Frontal cortex (tissue), 4 donors: ENCODE results near the gene KIF1C. TPM values are rescaled to one million over a fixed set of nuclear protein-coding genes. Genes with fewer than 3 reads are reported as not detected.
"Not testable (repeated sequence)": the region's sequence is repeated elsewhere in the genome, so short reads cannot be mapped to it uniquely, and the experiment has no call there.

Source experiments
- DNase-seq, 2 donors: peaks; one replicate each; pipeline ENCODE4 v3.0.0; 2012; ENCODE audit warnings: low spot score in 2 of 2
- FAIRE-seq: peaks from 2 replicates; lab custom pipeline; 2012; peaks lifted over from hg19 to GRCh38; lab: Jason Lieb, UNC
- small RNA-seq: library from RNA; depleted of rRNA; stranded (forward); fragments of <200 nt; gene quantifications from one replicate; pipeline ENCODE3, GENCODE V24; 2014
- total RNA-seq: library from RNA; depleted of rRNA; stranded (reverse); fragments of >200 nt; gene quantifications from one replicate; pipeline ENCODE4 v1.2.3, GENCODE V29; 2014
- donor health status: control.
- donor health status: control.
- donor health status: control.

Gene KIF1C
- total RNA-seq, 1 donor from 2014 or later: 10.2 TPM

DNA sequence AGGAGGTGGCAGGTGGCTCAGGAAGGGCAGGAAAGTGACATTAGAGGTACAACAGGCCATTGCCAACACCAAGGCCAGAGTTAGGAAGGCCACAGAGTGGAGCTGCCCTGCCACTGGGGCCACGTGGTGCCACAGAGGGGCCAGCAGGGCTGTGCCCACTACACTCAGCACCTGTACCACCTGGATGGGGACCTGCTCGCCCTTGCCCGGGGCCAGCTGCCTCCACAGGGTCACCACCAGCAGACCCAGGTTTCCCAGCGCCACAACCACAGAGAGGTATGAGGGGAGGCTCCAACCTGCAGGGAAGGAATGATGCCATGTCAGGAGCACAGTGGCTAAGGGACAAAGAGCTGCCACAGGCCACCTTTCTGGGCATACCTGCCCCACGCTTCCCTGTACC is 36.3 kb downstream of the KIF1C start:
- DNase-seq (no peak), FAIRE-seq (no peak)

DNA sequence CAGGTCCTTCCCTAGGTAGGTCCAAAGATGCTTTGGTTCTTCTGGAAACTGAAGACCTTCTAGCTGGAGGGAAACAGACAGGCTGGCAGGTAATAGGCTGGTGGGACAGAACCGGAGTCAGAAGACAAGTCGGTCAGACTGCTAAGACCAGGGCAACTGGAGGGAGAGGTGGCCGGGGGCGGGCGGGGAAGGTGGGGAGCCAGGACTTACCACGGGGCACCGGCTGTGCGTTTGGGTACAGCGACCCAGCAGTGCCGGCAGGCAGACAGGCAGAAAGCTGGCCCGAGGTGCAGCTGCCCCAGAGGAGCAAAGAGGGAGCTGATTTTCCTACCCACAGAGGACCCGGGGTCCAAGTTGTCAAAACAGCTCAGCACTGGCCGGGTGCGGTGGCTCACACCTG is 36.9 kb downstream of the KIF1C start:
- no peak for DNase-seq
- FAIRE-seq: no peak

DNA sequence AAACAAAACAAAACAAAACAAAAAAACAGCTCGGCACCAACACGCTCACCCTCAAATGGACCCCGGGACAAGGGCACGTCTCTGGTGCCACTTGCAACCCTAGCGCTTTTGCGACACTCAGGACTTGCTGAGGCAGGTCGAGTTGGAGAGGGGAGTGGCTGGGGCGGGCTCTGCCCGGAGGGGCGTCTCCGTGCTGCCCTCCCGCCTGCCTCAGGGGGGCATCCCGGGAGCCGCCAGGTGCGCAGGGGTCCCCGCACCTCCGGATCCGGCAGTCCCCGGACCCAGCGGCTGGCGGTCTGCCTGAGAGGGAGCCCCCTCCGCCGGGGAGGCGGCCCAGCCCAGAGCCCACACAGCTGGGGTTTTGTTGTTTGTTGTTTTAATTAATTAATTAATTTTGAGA is 37.6 kb downstream of the KIF1C start, which contains the start of gene SLC52A1:
SLC52A1 (minus strand) TSS at position 112 of the 400 bp plus-strand sequence. CDS start 820 bp downstream, outside the sequence.
- DNase-seq (no peak), FAIRE-seq (no peak)

DNA sequence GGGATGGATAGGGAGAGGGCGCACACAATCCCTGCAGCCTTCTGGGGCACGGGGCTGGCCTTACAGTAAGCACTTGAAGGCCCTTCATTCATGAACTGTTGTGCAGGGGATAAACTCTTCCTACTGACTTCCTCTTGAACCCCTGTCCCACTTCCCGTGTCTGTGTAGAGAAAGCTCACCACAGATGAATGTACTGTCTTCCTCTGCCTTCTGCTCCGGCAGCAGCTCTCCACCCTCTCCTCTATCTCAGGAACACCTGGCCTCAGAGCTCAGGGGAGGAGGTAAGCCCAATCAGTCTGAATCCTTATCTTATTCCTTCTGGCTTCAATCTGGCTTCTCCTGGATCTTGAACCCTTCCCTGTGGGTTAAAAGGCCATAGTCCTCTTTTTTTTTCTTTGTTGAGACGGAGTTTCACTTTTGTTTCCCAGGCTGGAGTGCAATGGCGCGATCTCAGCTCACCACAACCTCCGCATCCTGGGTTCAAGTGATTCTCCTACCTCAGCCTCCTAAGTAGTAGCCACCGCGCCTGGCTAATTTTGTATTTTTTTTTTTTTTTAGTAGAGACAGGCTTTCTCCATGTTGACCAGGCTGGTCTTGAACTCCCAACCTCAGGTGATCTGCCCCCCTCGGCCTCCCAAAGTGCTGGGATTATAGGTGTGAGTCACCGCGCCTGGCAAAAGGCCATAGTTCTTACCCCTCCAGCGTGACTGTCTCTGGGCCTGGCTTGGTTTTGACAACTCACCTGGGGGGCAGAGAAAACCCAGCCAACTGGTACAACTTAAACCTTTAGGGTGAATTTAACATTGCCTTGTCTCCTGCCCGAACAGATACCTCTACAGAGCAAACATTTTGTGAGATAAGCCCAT is 44.6 kb downstream of the KIF1C start:
- FAIRE-seq: no peak
- no peak for DNase-seq

DNA sequence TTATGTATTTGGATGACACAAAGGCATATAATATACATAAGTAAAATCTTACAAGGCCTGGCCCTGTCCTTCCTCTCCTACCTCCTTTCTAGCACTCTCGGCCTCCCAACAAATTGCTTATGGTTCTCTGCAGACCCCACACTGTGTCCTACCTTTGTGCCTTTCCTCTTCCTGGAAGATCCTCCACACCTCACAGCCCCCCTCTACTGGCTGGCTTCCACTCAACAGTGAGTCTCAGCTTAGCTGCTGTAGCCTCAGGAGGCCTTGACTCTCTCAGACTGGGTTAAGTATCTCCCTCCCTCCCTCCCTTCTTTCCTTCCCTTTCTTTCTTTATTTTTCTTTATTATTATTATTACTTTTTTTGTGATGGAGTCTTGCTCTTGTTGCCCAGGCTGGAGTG is 45.8 kb downstream of the KIF1C start:
- FAIRE-seq (no peak), DNase-seq (no peak)

DNA sequence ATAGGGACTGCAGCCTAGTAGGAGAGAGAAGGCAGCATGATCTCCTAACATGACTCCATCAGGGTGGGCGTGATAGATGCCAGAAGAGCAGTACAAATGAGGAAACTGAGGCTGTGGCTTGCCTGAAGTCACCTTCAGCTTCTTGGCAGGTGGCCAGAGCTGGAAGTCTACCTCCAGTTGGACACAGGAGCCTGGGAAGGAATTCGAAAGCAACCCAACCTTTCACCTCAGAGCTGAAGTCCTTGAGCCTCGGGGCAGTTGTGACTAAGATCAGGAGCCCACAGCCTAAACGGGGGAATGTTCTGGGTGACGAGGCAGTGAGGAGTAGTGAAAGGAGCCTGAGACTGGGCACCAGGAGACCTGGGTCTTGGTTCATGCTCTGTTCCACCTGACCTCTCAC is 46.9 kb downstream of the KIF1C start:
- no peak for FAIRE-seq

DNA sequence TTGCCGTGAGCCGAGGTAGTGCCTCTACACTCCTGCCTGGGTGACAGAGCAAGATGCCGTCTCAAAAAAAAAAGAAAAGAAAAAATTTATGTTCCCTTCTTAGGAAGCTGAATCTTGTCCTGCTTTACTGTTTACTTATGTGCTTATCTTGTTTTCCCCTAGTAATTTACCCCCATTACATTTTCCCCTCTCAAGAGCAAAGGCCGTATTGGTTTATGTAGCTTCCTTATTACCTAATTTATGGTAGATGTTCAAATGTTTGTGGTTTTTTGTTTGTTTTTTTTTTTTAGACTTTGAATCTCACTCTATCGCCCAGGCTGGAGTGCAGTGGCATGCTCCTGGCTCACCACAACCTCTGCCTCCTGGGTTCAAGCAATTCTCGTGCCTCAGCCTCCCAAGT is 47.7 kb downstream of the KIF1C start:
- FAIRE-seq (no peak), DNase-seq (no peak)

More for the DNA sequence above, 46.9 kb downstream of the KIF1C start:
- DNase-seq: no peak

DNA sequence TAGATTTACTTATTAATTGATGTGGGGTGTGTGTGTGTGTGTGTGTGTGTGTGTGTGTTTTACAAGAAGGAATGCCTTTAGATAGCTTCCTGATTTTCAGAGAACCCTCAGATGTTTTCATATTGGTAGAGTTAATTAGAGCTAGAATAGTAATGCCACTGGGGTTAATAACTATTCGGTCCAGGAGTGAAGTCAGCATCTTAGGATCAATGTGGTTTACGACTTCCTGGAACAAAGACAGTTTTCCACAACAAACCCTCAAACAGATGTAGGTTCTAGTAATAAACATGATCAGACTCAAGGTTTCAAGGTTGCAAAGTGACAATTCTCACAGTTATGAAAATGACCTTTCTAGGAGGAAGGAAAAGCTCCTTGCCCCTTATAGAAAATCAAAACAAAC is 49.7 kb downstream of the KIF1C start:
- no peak for FAIRE-seq
- no peak for DNase-seq

DNA sequence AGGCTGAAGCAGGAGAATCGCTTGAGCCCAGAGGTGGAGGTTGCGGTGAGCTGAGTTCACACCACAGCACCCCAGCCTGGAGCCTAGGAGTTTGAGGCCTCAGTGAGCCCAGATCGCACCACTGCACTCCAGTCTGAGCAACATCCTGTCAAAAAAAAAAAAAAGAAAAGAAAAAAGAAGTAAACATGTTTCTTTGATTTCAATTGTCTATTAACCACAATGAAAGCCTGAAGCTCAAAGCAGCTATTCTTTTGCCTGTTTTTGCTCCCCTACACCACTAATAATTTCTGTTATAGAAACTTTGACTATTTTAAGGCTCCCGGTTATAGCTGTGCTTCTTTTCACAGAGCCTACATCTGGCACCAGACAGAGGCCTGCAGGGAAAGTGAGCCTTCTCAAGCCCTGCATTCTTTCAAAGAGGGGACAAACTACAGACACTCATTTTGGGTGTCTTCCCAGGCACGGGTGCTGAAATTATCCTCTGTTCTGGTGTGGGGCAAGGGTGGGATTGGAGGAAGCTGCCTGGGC is 51.6 kb downstream of the KIF1C start:
- no peak for FAIRE-seq
- DNase-seq: no peak

DNA sequence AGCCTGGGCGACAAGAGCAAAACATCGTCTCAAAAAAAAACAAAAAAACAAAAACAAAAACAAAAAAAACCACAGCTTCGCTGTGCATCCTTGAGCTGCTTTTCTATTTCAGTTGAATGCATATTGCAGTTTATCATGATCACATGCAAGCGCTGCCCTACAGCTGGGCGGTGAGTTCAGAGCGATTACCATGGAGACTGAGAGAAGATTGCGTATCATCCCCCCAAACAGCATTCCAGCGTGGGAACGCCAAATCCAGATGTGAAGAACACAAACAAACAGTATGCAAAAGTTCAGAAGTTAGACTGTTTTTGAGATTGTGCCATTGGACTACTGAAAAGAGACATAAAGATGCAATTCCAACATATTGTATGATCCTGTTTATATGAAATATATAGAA is 52.5 kb downstream of the KIF1C start:
- DNase-seq: no peak
- FAIRE-seq: no peak

DNA sequence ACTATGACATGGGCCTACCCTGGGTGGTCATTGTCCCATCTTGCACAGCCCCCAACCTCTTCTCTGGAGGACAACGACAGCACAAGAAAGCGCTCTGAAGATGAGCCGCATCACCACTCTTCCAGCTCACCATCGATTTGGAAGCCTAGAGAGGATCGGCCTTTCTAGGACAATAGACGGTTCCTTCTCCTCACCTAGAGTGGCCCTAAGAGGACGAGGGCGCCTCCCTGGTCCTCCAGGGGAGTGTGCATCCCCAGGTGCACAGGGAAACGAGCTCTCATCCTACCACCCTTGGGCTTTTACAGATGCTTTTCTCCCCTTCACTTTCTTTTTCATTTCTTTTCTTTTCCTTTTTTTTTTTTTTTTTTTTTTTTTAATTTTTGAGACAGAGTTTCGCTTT is 57.8 kb downstream of the KIF1C start:
- FAIRE-seq (no peak), DNase-seq (no peak)

DNA sequence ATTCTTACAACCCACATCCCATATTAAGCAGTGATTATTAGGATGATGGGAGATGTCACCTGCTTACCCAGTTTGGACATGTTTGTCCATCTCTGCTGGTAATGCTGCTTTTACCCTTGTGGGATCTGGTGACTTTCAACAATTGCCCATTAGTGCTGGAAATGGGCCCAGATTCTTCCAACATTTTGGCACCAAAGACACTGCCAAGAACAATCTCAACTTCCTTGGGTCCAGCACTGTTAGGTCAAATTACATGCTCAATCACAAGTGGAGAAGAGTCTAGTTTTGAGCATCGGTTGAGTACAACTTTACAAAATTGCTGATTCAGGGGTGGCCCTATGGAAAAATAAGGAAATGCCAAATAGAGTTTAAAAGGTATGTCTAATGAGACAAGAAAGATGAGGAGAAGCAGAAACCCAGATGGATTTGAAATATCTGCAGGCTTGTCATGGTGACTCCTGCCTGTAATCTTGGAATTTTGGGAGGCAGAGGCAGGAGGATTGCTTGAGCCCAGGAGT is 67.5 kb downstream of the KIF1C start:
- no peak for DNase-seq
- no peak for FAIRE-seq

DNA sequence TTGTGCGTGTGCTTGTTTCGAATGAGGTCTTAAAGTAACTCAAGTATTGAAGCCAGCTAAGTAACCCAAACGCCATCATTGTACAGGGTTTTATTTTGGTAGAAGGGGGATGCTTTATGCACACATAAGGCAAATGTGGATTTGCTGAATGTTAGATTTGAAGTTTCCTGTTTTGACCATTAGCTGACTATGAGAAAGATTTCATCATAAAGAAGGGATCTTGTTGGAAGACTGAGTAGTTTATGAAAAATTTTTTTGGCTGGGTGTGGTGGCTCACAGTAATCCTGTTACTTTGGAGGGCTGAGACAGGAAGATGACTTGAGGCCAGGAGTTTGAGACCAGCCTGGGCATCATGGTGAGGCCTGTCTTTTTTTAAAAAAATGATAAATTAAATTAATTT is 70.5 kb downstream of the KIF1C start:
- FAIRE-seq: no peak
- no peak for DNase-seq

DNA sequence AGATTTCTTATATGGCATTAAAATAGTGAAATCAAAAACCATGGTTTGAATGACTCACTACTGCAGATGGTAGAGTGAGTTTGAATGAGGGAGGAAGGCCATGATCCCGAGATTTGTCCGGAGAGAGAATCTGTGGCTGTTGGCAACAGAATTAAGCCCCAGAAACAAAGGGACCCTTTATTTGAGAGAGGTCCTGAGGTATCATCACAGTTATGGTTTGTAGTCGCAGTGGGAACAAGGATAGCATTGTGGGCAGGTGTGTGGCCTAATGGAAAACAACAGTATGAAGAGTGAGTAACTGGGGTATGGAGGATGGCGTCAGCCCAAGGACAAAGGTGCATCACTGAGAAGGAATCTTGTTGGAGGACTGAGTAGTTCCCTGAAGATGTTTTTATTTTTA is 72.0 kb downstream of the KIF1C start:
- FAIRE-seq (no peak), DNase-seq (no peak)

DNA sequence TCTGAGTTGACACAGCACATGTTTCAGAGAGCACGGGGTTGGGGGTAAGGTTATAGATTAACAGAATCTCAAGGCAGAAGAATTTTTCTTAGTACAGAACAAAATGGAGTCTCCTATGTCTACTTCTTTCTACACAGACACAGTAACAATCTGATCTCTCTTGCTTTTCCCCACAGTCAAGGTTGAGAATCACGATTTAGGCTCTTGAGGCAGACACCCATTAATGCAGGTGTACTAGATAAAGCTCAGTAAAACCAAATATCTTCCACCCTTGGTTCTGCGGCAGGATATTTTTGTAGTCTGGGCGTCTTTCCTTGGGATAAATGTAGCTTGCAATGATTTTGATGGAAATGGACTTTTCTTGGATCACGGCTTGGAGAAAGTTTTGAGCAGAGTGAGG is 77.7 kb downstream of the KIF1C start:
- not testable (repeated sequence) for DNase-seq, FAIRE-seq

DNA sequence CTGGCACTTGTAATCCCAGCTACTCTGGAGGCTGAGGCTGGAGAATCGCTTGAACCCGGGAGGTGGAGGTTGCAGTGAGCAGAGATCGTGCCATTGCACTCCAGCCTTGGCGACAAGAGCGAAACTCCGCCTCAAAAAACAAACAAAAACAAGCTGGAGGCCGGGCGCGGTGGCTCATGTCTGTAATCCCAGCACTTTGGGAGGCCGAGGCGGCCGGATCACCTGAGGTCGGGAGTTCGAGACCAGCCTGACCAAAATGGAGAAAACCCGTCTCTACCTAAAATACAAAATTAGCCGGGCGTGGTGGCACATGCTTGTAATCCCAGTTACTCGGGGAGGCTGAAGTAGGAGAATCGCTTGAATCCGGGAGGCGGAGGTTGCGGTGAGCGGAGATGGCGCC is 79.5 kb downstream of the KIF1C start:
- not testable (repeated sequence) for DNase-seq, FAIRE-seq

DNA sequence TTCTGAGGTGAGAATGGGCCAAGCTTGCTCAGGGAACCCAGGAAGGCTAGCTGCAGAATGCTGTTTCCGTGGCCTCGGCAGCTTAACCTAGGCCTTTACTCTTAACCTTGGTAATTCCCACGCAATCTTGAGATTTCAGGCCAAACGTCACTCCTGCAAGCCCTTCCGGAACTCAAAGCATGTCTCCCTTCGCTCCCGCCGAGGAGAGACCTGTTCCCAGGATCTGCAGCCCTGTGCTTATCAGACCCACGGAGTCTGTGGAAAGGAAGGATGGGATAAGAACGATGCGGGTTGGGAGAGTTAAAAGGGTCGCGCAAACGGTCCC is 80.0 kb downstream of the KIF1C start:
- DNase-seq (no peak), FAIRE-seq (no peak)

Small RNA genes within 50 kb of the gene (small RNA-seq; reads per million reads assigned to genes)
- not detected for gene MIR6864
- not detected for gene MIR6865

Other genes with a start within 250 kb of the KIF1C start
- gene TM4SF5, start 226.1 kb upstream of the KIF1C start, total RNA-seq: not detected
- gene VMO1, start 211.6 kb upstream of the KIF1C start, total RNA-seq: 1.2 TPM
- not detected for gene GLTPD2, start 209.0 kb upstream of the KIF1C start, total RNA-seq
- 73.4 TPM for gene PSMB6, start 201.8 kb upstream of the KIF1C start, total RNA-seq
- gene PLD2, start 190.8 kb upstream of the KIF1C start, total RNA-seq: 8.6 TPM
- 15.9 TPM for gene MINK1, start 164.6 kb upstream of the KIF1C start, total RNA-seq
- gene C17orf107, start 98.4 kb upstream of the KIF1C start, total RNA-seq: 2.4 TPM
- gene CHRNE, start 94.9 kb upstream of the KIF1C start, total RNA-seq: 0.82 TPM
- not detected for gene GP1BA, start 65.7 kb upstream of the KIF1C start, total RNA-seq
- 59.1 TPM for gene SLC25A11, start 57.9 kb upstream of the KIF1C start, total RNA-seq
- 13.0 TPM for gene RNF167, start 57.7 kb upstream of the KIF1C start, total RNA-seq
- gene PFN1, start 49.4 kb upstream of the KIF1C start, total RNA-seq: 69.3 TPM
- gene ENO3, start 46.8 kb upstream of the KIF1C start, total RNA-seq: 0.82 TPM
- gene SPAG7, start 30.1 kb upstream of the KIF1C start, total RNA-seq: 27.7 TPM
- gene CAMTA2, start 10.3 kb upstream of the KIF1C start, total RNA-seq: 3.3 TPM
- not detected for gene INCA1, start 428 bp upstream of the KIF1C start, total RNA-seq
- gene SLC52A1, start 37.5 kb downstream of the KIF1C start, total RNA-seq: not detected
- 9.4 TPM for gene ZFP3, start 80.5 kb downstream of the KIF1C start, total RNA-seq
- gene ZNF232, start 113.9 kb downstream of the KIF1C start, total RNA-seq: 17.1 TPM
- under 0.01 TPM for gene USP6, start 118.1 kb downstream of the KIF1C start, total RNA-seq
- gene ZNF594, start 193.9 kb downstream of the KIF1C start, total RNA-seq: 26.9 TPM
- gene SCIMP, start 236.9 kb downstream of the KIF1C start, total RNA-seq: under 0.01 TPM